Right hindlimb (tissue), 1 donor: ENCODE results near the gene PDE6B.
A peak's percentile ranks its signal among the peaks of the same experiment; 100 is the strongest.
"Not testable (repeated sequence)": the region's sequence is repeated elsewhere in the genome, so short reads cannot be mapped to it uniquely, and the experiment has no call there.

ENCODE experiments used
- DNase-seq: peaks from one replicate; pipeline ENCODE4 v3.0.0-alpha.2; 2018

The PDE6B gene

DNA sequence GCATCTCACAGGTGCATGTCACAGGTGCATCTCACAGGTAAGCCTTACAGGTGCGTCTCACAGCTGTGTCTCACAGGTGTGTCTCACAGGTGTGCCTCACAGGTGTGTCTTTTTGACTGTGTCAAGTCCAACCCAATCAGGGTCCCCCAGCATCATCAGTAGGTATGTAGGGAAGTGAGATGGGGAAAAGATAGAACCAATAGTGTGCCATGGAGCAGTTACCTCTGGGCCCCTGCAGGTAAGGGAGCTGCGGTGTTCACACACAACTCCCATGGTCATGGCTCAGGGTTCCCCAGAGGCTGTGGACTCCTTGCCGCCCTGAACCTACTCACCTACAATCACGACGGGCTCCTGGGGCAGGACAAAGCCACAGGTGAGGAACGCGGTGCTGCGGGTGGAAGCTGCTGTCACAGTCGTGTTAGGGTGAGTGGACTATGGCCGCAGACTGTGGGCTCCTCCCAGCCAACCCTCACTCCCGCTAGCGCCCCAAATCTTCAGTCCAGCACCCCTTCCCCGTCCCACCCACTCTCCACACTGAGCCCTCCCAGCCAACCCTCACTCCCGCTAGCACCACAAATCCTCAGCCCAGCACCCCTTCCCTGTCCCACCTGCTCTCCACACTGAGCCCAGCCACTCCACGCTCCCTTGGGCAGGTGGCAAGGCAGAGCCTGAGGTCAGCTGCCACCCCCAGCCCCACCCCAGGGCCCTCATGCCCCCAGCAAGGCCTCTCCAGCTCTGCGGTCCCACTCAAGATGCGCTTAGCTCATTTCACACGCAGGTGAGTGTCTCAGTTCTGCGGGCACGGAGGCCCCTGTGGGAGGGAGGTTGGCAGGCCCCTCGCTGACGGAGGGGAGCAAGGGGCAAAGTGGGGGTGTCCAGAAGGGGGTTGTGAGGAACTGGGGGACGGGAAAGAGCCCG, 2.1 kb upstream of the PDE6B start:
- DNase-seq = no peak

DNA sequence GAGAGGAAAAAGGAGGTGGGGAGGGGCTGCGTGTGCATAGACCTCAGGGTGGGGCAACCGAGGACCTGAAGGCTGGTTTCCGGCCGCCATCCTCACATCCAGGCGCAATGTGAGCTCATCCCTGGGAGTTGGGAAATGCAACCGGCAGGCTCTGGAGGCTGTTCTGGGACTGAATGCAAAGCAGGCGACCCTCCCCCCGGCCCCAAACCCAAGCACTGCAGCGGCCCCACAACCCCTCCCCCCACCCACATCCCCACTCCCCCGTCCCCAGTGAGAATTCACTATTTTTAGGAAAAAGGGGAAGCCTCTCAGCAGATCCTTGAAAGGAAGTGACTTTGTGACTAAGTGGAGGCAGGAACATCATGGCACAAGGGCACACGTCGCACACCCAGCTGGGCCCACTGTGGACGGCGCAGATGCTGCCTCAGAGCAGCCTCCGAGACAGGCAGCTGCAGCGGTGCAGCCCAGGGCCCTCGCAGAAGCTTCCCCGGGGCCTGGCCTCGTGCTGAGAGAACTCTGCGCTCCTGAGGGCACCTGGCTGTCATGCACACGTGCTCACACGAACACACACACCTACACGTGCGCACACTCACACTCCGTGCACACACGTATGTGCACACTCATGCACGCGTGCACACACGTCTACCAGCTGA, 1.3 kb upstream of the PDE6B start:
- no peak for DNase-seq

DNA sequence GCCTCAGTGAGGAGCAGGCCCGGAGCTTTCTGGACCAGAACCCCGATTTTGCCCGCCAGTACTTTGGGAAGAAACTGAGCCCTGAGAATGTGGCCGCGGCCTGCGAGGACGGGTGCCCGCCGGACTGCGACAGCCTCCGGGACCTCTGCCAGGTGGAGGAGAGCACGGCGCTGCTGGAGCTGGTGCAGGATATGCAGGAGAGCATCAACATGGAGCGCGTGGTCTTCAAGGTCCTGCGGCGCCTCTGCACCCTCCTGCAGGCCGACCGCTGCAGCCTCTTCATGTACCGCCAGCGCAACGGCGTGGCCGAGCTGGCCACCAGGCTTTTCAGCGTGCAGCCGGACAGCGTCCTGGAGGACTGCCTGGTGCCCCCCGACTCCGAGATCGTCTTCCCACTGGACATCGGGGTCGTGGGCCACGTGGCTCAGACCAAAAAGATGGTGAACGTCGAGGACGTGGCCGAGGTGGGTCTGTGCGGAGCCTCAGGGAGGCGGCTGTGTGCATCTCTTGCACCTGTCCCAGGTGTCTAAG, 323 bp downstream of the PDE6B start:
- no peak for DNase-seq

DNA sequence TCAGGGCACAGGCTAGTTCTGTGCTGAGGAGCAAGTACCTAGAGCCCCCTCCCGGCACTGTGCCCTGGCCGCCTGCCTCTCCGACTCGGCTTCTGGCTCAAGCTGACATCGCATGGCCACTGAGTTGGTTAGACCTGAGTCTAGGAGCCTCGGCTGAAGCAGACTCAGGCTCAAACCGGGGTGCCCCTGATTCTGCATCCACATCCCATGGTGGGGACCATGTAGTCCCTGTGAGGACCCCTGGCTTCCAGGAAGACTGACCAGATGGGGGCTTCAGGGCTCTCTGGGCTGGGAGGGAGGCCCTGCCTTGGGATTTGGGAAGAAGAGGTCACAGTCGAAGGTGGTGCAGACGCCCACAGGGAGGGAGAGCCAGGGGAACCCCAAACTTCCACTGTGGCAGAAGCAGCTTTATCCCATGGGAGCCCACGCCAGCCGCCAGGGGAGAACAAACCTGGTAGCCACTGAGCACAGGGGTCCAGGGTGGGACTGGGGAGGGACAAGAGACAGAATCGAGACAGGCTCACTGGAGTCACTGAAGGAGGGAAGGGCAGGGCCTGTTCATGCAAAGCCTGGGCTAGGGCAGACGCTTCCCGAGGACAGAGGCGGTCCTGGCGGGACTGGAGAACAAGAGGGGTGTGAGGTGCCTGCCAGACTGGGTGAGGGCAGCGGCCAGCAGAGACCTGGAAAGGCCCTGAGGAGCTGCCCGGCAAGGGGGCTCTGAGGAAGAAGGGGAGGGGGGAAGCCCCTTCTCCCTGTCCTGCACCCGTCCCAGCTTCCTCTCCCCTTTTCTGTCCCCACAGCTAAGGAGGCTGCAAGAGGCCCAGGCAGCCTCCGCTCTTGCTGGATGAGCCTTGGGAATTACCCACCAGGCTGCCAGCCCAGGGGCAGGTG, 1.1 kb downstream of the PDE6B start:
- no peak for DNase-seq

DNA sequence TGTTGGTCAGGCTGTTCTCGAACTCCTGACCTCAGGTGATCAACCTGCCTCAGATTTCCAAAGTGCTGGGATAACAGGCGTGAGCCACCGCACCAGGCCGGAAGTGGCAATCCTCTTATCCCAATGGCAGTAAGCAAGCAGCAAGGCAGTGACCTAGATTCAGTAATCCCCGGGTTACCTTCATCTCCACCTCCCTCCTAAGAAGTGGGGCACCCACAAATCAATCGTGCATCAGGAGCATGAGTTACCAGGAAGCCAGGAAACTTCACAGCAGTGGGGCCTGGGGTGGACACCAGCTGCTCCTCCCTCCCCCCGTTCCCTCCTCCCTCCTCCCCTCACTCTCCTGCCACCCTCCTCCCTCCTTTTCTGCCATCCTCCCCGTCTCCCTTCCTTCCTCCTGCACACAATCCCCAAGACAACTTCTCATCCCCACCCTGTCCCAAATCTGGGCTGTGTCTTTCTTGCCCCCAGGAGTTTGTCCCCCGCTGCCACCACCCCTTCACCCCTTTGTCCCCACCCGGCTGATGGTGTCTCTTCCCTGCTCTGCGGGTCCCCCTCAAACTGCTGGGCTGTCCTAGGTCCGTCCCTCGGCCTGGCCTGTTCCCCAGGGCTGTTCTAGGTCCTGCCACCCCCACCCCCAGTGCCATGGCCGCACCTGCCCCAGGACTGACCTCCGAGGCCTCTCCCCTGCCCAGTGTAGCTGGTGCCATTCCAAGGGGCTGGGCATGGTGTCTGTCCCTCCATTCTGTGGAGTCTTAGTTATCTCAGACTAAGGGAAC, 2.2 kb downstream of the PDE6B start:
- DNase-seq = no peak

DNA sequence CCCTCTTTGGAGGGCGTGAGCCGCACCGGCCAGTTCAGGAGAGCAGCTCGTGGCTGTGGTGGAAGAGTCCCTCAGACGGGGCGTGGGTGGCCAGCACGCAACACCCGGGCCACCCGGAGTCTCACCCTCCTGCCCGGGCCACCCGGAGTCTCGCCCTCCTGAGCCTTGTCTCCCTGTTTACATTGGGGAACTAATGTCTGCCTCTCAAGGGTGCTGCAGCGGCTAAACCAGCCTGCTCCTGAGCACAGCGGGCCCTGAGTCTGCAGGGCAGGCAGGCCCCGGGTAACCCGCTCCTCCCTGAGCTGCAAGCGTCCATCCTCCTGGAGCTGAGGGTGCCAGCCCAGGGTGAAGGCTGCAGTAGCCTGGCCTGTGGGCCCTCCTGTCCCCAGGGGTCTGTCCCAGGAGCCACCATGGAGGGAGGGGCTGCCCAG, 3.0 kb downstream of the PDE6B start:
- no peak for DNase-seq

DNA sequence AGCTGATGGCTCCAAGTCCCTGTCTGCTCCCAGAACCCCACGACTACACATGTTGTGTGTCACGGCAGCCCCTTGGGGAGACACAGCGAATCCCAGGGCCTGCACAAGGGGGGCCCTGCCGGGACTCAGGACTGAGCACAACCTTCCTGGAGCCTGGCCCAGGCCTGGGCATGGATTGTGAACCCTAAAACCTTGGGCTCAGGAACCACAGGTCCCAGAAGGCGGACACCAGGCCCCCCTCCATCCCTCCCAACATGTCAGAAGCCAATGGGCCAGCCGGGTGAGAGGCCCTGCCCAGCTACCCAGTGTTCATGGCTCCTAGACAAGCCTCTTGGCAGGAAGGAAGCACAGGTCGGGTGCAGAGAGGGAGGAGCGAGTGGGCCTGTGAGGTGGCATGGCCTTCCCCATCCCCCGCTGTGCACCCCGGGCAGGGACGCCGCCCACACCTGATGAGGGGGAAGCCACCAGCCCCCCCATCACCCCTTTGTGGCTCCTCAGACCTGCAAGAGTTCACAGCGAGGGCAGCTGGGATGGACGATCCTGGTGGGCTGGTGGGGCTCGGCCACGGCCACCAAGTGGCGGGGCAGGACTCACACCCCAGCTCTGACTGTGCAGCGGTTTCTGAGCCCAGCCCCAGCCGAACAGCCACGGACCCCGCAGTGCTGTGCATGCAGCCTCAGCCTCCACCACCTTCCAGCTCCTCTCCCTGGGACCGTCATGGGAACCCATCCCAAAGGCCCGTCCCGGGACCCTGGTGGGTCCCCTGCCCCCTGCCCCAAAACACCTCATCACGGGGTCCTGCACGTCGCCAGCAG, 3.7 kb downstream of the PDE6B start:
- no peak for DNase-seq

DNA sequence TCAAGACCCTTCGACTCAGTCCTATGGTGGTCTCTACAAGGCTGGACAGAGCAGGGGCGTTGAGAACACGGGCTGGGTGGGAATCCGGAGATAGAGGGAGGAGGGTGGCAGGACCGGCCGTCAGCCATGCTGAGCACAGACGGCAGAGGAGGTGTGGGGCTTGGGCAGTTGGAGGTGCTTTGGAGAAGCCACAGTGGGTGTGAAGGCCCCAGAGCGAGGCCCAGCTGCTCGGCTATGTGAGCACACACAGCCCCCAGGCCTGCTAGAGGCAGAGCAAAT, 4.2 kb downstream of the PDE6B start:
- no peak for DNase-seq

DNA sequence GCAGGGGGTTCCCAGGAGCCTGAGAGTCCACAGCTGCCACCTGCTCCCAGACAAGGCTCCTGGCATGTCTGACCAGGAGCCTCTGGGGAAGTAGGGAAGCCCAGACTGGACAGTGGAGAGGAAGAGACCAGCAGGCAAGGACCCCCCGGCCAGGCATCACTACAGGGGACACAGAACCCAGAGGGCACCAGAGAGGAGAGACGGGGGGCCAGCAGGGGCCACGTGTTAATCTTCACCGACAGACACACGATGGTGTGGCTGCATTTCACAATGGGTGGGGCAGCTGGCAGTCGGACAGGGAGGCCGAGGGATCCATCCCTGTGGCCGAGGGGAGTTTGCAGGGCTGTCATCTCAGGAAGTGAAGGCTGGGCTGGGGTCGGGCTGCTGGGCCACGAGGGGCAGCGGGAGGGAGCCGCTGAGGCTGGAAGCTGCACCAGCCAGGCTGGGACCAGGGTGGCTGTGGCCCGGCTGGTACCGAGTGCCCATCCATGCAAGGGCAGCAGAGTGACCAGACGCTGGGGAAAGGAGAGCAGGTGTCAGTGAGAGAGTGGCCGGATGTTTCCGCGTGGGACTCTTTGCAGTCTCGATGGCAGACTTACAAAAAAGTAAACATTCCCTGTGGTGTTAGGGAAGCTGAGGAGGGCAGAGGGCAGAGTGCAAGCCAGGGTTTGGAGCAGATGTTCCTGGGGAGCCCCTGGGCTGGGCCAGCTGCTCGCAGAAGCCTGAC, 4.7 kb downstream of the PDE6B start:
- no peak for DNase-seq

DNA sequence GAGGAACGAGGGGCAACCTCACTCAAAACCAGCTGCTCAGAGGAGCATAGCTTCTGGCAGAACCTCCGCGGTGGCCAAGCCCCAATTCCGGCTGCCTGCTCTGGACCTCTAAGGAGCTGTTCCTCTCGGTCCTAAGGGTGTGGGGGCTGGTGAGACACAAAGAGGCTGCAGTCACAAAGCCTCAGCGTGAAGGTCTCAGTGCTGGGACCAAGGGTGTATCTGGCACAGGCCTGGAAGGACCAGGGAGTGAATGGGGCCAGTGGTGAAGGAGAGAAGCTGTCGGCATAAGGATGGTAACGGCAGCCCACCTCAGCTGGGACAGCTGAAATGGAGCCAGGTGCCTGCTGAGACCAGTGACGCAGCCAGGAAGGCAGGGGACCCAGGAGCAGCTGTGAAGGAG, 5.3 kb downstream of the PDE6B start:
- no peak for DNase-seq

DNA sequence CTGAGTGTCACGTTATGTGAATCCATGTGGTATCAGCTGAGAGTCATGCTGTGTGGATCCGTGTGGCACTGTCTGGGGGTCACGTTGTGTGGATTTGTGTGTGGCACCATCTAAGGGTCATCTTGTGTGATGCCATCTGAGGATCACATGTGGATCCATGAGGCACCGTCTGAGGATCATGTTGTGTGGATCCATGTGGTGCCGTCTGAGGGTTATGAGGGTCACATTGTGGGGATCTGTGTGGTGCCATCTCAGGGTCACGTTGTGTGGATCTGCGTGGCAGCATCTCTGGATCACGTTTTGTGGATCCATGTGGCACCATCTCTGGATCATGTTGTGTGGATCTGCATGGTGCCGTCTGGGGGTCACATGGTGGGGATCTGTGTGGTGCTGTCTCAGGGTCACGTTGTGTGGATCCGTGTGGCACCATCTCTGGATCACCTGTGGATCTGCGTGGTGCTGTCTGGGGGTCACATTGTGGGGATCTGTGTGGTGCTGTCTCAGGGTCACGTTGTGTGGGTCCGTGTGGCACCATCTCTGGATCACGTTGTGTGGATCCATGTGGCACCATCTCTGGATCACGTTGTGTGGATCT, 6.9 kb downstream of the PDE6B start:
- no peak for DNase-seq

DNA sequence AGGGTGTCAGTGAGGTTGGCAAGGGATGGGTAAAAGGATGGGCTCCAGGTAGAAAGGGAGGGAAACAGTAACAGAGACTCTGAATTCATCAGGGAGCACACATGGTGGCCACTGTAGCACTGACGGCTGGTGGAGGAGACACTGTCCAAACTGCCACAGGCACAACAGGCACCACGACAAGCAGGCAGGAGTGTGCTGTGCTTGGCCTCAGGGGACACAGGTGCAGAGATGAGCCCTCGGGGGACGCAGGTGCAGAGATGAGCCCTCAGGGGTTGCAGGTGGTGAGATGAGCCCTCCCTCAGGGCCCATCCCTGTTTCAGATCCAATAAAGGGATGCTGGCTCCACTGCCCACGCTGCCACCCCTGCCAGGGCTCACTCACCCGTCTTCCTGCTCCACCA, 7.6 kb downstream of the PDE6B start:
- peak; percentile 7 for DNase-seq

DNA sequence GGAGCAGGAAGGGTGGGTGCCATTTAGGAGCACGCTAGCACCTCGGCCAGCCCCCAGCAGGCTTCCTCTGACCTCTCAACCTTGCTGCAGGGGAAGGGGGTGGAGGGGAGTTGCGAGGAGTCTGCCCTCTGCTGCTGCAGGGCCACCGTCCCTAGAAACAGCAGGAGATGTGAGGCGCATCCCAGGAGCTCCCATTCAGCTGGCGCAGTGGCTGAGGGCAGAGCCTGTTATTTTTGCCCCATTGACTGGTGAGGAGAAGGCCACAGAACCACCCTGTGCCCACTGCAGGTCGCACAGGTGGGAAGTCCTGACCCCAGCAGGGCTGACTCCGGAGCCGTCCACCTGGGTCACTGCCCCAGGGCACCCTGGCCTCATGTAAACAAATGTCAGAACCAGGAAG, 8.0 kb downstream of the PDE6B start:
- peak; percentile 8 for DNase-seq

DNA sequence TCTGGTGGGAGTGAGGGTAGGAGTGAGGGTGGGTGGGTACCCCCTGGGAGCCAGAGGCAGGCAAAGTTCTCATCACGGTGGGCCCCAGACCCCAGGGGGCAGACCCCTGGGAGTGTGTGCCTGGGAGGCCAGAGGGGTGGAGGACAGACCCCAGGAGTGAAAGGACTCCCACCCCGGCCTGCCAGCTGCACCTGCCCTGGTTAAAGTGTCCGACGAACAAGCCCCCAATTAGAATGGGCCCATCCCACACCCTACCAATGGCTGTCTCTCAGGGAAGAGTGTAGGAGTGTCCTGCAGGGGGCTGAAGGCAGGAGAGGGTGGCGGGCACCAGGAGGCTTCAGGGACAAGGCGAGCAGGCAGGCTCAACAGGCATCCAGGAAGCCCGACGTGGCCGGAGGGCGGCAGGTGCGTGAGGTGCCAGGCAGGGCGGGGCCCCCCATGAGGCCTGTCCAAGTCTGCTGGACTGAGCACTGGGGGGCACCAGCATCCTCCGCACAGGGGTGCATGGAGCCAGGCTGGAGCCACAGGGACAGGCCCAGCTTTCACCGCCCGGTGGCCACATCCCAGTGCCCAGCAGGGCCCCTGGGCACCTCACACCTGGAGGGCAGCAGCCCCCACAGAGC, 8.7 kb downstream of the PDE6B start:
- DNase-seq = peak; percentile 13

DNA sequence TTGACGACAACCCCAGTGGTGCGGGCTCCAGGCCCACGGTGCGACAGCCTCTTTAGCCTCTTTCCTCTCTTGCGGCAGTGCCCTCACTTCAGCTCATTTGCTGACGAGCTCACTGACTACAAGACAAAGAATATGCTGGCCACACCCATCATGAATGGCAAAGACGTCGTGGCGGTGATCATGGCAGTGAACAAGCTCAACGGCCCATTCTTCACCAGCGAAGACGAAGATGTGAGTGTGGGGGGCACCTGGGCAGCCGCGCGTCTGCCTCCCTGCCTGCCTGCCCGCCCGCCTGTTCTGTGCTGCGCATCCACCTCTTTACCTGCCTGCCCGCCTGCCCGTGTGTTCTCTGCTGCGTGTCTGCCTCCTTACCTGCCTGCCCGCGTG, 9.2 kb downstream of the PDE6B start:
- no peak for DNase-seq

DNA sequence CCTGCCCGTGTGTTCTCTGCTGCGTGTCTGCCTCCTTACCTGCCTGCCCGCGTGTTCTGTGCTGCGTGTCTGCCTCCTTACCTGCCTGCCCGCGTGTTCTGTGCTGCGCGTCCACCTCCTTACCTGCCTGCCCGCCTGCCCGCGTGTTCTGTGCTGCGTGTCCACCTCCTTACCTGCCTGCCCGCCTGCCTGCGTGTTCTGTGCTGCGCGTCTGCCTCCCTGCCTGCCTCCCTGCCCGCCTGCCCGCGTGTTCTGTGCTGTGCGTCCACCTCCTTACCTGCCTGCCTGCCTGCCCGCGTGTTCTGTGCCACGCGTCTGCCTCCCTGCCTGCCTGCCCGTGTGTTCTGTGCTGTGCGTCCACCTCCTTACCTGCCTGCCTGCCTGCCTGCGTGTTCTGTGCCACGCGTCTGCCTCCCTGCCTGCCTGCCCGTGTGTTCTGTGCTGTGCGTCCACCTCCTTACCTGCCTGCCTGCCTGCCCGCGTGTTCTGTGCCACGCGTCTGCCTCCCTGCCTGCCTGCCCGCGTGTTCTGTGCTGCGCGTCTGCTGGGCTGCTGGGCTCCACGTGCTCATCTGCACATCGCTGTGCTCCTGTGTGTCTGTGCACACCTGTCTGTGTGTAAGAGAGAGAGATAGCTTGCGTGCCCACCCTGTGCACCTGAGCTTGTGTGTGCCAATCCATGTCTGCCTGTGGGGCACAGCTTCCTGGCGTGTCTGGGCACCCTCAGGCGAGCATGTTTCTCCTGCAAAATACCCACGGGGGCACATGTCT, 9.9 kb downstream of the PDE6B start:
- DNase-seq = not testable (repeated sequence)

DNA sequence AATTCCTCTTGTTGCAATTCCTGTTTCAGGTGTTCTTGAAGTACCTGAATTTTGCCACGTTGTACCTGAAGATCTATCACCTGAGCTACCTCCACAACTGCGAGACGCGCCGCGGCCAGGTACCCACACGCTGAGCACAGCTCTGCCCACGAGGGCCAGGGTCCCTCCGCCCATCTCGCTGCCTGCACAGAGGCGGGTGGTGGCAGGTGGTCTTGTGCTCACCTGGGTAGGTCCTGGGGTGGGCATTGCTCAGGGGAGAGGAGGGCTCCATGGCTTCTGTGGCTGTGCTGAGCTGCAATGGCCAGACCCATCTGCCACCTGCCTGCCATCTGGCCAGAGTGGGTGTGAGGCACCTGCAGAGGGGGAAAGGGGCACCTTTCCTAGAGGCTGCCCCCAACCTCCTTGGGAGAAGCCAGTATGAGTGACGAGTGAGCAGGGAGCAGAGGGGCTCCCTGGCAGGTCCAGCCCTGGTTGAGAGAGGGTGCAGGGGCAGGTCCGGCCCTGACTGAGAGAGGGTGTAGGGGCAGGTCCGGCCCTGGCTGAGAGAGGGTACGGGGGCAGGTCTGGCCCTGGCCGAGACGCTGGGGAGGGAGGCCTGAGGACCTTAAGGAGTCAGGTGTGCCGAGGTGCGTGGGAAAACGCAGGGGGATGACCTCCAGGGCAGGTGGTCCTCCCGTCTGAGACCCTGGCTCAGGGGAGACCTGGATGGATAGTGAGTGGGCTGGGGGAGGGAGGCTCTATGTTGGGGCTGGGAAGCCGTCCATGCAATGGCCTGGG, 10.7 kb downstream of the PDE6B start:
- DNase-seq = peak; percentile 4

DNA sequence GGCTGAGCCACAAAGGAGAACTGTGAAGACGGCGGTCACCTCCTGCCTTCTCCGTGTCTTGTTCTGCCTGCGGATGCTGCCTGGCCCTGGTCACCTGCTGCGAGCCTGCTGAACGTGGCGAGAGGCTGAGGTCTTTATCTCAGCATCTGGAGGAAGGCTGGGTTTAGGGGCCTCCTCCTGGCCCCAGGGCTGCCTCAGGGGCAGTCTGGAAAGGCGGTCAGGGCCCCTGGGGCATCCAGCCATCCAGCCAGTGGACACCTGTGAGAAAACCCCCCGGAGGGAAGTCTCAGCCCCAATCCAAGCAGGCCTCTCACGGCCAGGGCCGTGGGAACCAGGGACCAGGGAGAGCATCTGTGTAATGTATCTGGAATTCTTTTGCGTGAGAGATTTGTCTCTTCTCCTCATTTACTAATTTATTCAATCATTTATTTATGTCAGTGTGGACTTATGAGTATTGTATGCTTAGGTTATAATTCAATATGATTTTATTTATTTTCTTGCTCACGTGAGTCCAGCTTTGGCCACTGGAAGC, 11.3 kb downstream of the PDE6B start:
- DNase-seq = no peak
